ENCODE measurements around the gene SUMO3. TPM values are rescaled to one million over a fixed set of nuclear protein-coding genes. Genes with fewer than 3 reads are reported as not detected.
A peak's percentile ranks its signal among the peaks of the same experiment; 100 is the strongest.

Gene SUMO3
- total and polyA plus RNA-seq, 2 of the 8 experiments (the other 6 are each of a cell fraction or from before 2014, with no cell fraction given), result 96.8 to 101 TPM

DNA sequence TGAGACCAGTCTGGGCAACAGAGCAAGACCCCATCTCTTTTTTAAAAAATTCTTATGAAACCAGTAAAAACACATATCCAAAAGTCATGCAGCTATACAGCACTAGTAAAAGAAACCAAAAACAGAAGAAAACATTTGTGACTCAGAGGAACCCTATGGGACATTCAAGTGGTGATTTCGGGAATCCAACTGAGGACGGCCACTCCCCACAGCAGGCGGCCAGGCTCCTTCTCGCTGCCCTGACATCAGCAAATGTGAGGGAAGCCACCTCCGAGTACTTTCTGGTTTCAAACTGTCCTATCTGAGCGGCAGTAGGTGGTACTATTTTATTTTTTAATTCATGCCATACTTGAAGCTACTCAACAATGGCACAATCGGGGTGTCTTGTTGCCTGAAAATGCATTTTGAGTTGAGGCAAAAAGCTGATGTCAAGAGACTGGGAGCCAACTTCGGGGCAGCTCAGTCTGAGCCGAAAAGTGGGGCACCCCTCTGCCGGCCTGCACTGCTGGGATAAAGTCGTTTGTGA is 3.3 kb downstream of the SUMO3 start:
- H3K79me1 ChIP-seq (ENCODE audit: low read depth, low read length), result peaks cover 20% of the 10 kb centered on the region
- no peak overlapping the region for H2BK5ac ChIP-seq (ENCODE audit: low read depth, low read length)
- H3K4ac ChIP-seq (replicated peaks; ENCODE audit: insufficient read length, low read depth, low read length), result no peak overlapping the region
- peaks cover 11 to 30% of the 10 kb centered on the region in 2 experiments for H4K20me1 ChIP-seq (replicated peaks in 1 of 2; ENCODE audit: control insufficient read depth in 1 of 2, insufficient read depth in 2 of 2, low read length in 2 of 2)
- H3K4me1 ChIP-seq (replicated peaks in 1 of 4; ENCODE audit: control insufficient read depth in 3 of 4, insufficient read depth in 4 of 4, low read length in 3 of 4), result peaks cover 0 to 18% (median 5%) of the 10 kb centered on the region in 4 experiments; a peak in 4 of 7 replicates
- TF ChIP-seq CTBP2 (IDR thresholded peaks at IDR 0.05; ENCODE audit: borderline replicate concordance, insufficient read depth, insufficient read length, low read length), result no peak
- TF ChIP-seq PHF8 (conservative IDR thresholded peaks at IDR 0.05; ENCODE audit: low read depth, low read length), result no peak
- TF ChIP-seq TAF7 (optimal IDR thresholded peaks at IDR 0.05; ENCODE audit: borderline replicate concordance, low read depth, low read length), result no peak
- TF ChIP-seq EGR1 (IDR thresholded peaks at IDR 0.05; ENCODE audit: borderline replicate concordance, low read depth, low read length), result no peak
- TF ChIP-seq GABPA (IDR thresholded peaks at IDR 0.05; ENCODE audit: borderline replicate concordance, insufficient read depth, low read length), result no peak
- no peak for TF ChIP-seq CHD1 (IDR thresholded peaks at IDR 0.05; ENCODE audit: low read depth, low read length)
- no peak for TF ChIP-seq CEBPB (IDR thresholded peaks at IDR 0.05; ENCODE audit: low read depth, low read length)
- TF ChIP-seq RNF2 (IDR thresholded peaks at IDR 0.05; ENCODE audit: borderline replicate concordance, low read depth, low read length, missing control alignments, poor library complexity, severe bottlenecking), result no peak
- H3K36me3 ChIP-seq (ENCODE audit: control insufficient read depth in 2 of 4, insufficient read depth in 4 of 4, low read length in 3 of 4), result peaks cover 0 to 6% (median 0%) of the 10 kb centered on the region in 4 experiments; a peak in 4 of 8 replicates
- peaks cover 0 to 10% (median 6%) of the 10 kb centered on the region in 4 experiments; a peak in 5 of 7 replicates for H3K27me3 ChIP-seq (replicated peaks in 1 of 4; ENCODE audit: control insufficient read depth in 3 of 4, extremely low read depth in 1 of 4, insufficient read depth in 3 of 4, low read length in 3 of 4)
- no peak overlapping the region for H2BK12ac ChIP-seq (ENCODE audit: low read depth, low read length)
- no peak overlapping the region for H4K5ac ChIP-seq (ENCODE audit: insufficient read length, low read depth, low read length)
- no peak overlapping the region for H4K91ac ChIP-seq (replicated peaks; ENCODE audit: insufficient read length, low read length)
- H3K27ac ChIP-seq (ENCODE audit: low read depth, low read length), result no peak overlapping the region
- H3K18ac ChIP-seq (ENCODE audit: extremely low read depth, low read length), result no peak overlapping the region
- WGBS, 2 experiments (ENCODE audit: extremely low coverage in 1 of 2, insufficient coverage in 1 of 2, insufficient read length in 1 of 2, insufficient replicate concordance in 2 of 2, low coverage in 1 of 2, low lambda C conversion rate in 2 of 2, missing lambda C conversion rate in 1 of 2), result 83% methylated on average over 9 of the region's 11 CpGs; no CpG with 5 or more reads in 1 of the 2 experiments
- H3K56ac ChIP-seq (replicated peaks; ENCODE audit: insufficient read length, low read depth, low read length), result no peak overlapping the region
- no peak overlapping the region for H2BK20ac ChIP-seq (ENCODE audit: low read length)
- H2BK15ac ChIP-seq (ENCODE audit: low read length), result no peak overlapping the region
- ChIA-PET POLR2A (ENCODE audit: partially characterized antibody) (interaction anchor here (0.7 to 4.4 kb wide), 4 partner anchors 12 to 230 kb away, joined by 3 to 72 read pairs (median 4); partner anchors contain the start of genes PTTG1IP and UBE2G2), CTCF (ENCODE audit: partially characterized antibody) (interaction anchor here (0.6 to 1.2 kb wide), 4 partner anchors 12 to 41 kb away, joined by 3 to 4 read pairs (median 3); no protein-coding TSS in a partner anchor)
- peaks cover 13% of the 10 kb centered on the region; the same call in 1 of the 2 replicates for H3K23me2 ChIP-seq (ENCODE audit: low read depth, low read length)
- no peak overlapping the region for H2AK5ac ChIP-seq (ENCODE audit: low read depth, low read length)
- H2AFZ ChIP-seq (ENCODE audit: low read length), result no peak overlapping the region
- H3K23ac ChIP-seq (ENCODE audit: insufficient read length), result no peak overlapping the region
- H3K9me3 ChIP-seq (ENCODE audit: insufficient read depth in 2 of 2, low read depth in 1 of 2, low read length in 1 of 2), result peaks cover 6 to 11% of the 10 kb centered on the region in 2 experiments; a peak in 3 of 4 replicates
- FAIRE-seq (no peak), DNase-seq (ENCODE audit: low read depth in 1 of 2, low spot score in 2 of 2) (no peak)
- H3K4me2 ChIP-seq (ENCODE audit: insufficient read depth in 1 of 2, low read depth in 2 of 2, low read length in 2 of 2), result 0 out of 4 replicates have a peak overlapping the region, but pooled peaks of 1 of the 2 experiments have one; percentile 8
- H4K8ac ChIP-seq (ENCODE audit: extremely low read depth, insufficient read depth, low read length), result no peak overlapping the region
- H3K4me3 ChIP-seq (ENCODE audit: extremely low read depth in 1 of 4, insufficient read depth in 2 of 4, low read depth in 3 of 4, low read length in 4 of 4), result no peak overlapping the region
- H2BK120ac ChIP-seq (replicated peaks; ENCODE audit: low read depth, low read length), result no peak overlapping the region
- H3K79me2 ChIP-seq (ENCODE audit: control insufficient read depth in 1 of 2, insufficient read depth in 2 of 2, low read length in 2 of 2), result peaks cover 10 to 63% of the 10 kb centered on the region in 2 experiments
- no peak overlapping the region for H3K9ac ChIP-seq (replicated peaks in 1 of 4; ENCODE audit: extremely low read depth in 1 of 4, low read depth in 3 of 4, low read length in 3 of 4)
- no peak overlapping the region for H3K14ac ChIP-seq (ENCODE audit: insufficient read length)
